RWPE2 (cell line): ENCODE data around the gene KIAA0930.

Experiments used
- ATAC-seq: fragments of 200-7000 bp; cut with Tn5 transposase; 3 replicates; pipeline ENCODE4 v1.9.1; 2021; ENCODE audit warnings: low read depth
- DNase-seq: peaks from one replicate; pipeline ENCODE4 v3.0.0-alpha.2; 2020; ENCODE audit warnings: low spot score
- H3K27ac ChIP-seq: fragments of 450-650 bp; 2 replicates; pipeline ENCODE4 v1.5.1; 2017; ENCODE audit warnings: mild to moderate bottlenecking; ENCODE audit not compliant: poor library complexity, severe bottlenecking
- H3K27me3 ChIP-seq: fragments of 250-450 bp; sonication (Bioruptor Pico); 2 replicates; pipeline ENCODE4 v1.5.1; 2021; ENCODE audit warnings: mild to moderate bottlenecking, moderate library complexity; ENCODE audit not compliant: insufficient read depth, poor library complexity, severe bottlenecking
- H3K36me3 ChIP-seq: fragments of 250-450 bp; sonication (Bioruptor Pico); 2 replicates; pipeline ENCODE4 v1.5.1; 2020; ENCODE audit warnings: low read depth, mild to moderate bottlenecking, moderate library complexity
- H3K4me1 ChIP-seq: fragments of 250-450 bp; sonication (Bioruptor Pico); 2 replicates; pipeline ENCODE4 v1.5.1; 2021; ENCODE audit warnings: mild to moderate bottlenecking, moderate library complexity; ENCODE audit not compliant: insufficient read depth, poor library complexity, severe bottlenecking
- H3K4me3 ChIP-seq: fragments of 250-450 bp; sonication (Bioruptor Pico); 2 replicates; pipeline ENCODE4 v1.5.1; 2021; ENCODE audit warnings: mild to moderate bottlenecking, moderate library complexity; ENCODE audit not compliant: severe bottlenecking
- H3K9me3 ChIP-seq: fragments of 250-450 bp; sonication (Bioruptor Pico); 2 replicates; pipeline ENCODE4 v1.5.1; 2021; ENCODE audit warnings: mild to moderate bottlenecking, moderate library complexity; ENCODE audit not compliant: severe bottlenecking
- TF ChIP-seq, protein P1 (sequence below): fragments of 450-650 bp; IDR thresholded peaks from one replicate; pipeline ENCODE4 v1.5.1; 2017; ENCODE audit warnings: mild to moderate bottlenecking, moderate library complexity; ENCODE audit not compliant: poor library complexity, severe bottlenecking

Gene KIAA0930

DNA sequence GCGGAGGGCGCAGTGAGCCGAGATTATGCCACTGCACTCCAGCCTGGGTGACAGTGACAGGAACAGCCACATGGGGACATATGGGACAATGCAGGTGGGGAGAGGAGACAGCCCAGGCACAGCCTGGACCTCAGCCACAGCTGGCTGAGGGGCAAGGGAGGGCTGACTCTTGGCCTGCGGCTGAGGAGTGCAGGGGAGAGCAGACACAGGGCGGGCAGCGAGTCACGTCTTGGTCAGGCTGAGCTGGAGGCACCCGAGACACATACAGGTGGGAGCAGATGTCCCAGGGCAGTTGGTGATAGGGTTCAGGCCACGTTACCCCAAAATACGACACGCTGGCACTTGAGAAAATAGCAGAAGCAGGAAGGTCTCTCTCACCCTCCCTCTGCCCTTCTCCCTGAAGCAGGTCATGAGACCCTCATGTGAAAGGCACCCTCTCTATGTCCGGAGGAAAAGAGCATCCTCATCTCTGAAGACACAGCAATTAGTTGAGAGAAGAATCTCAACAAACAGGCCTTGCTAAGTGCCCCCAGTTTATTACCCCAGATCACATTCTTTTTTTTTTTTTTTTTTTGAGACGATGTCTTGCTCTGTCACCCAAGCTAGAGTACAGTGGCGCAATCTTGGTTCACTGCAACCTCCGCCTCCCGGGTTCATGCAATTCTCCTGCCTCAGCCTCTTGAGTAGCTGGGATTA lies 10.5 kb downstream of the KIAA0930 start:
- 0 out of 2 replicates have a peak, but pooled peaks cover 5% of the 10 kb centered on the region for H3K36me3 ChIP-seq
- no peaks in the 10 kb centered on the region for H3K9me3 ChIP-seq
- peak overlapping the region; percentile 57 for H3K27ac ChIP-seq
- TF ChIP-seq, protein P1, sequence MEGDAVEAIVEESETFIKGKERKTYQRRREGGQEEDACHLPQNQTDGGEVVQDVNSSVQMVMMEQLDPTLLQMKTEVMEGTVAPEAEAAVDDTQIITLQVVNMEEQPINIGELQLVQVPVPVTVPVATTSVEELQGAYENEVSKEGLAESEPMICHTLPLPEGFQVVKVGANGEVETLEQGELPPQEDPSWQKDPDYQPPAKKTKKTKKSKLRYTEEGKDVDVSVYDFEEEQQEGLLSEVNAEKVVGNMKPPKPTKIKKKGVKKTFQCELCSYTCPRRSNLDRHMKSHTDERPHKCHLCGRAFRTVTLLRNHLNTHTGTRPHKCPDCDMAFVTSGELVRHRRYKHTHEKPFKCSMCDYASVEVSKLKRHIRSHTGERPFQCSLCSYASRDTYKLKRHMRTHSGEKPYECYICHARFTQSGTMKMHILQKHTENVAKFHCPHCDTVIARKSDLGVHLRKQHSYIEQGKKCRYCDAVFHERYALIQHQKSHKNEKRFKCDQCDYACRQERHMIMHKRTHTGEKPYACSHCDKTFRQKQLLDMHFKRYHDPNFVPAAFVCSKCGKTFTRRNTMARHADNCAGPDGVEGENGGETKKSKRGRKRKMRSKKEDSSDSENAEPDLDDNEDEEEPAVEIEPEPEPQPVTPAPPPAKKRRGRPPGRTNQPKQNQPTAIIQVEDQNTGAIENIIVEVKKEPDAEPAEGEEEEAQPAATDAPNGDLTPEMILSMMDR, result no peak
- no peaks in the 10 kb centered on the region for H3K27me3 ChIP-seq
- H3K4me3 ChIP-seq, result no peak overlapping the region
- no peak for DNase-seq
- no peak for ATAC-seq
- peaks cover 18% of the 10 kb centered on the region for H3K4me1 ChIP-seq

DNA sequence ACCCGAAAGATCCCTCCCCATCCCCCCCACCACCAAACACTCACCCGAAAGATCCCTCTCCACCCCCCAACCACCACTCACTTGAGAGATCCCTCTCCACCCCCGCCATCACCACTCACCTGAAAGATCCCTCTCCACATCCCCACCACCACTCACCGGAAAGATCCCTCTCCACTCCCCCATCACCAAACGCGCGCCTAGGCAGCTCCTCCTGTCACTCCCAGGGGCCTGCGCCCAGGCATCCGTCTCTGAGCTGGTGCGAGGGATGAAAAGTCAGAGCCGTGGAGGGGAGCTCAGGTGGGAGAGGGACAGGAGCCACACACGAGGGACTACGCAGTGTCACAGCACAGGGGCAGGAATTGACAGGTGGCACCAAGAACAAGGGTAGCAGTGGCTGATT lies 11.5 kb downstream of the KIAA0930 start:
- Histone ChIP-seq H3K9me3 (no peaks in the 10 kb centered on the region), H3K27ac (no peak overlapping the region), H3K36me3 (0 out of 2 replicates have a peak, but pooled peaks cover 5% of the 10 kb centered on the region), H3K4me1 (peaks cover 18% of the 10 kb centered on the region), H3K4me3 (no peak overlapping the region), H3K27me3 (no peaks in the 10 kb centered on the region)
- DNase-seq, result no peak
- ATAC-seq, result no peak
- TF ChIP-seq, protein P1, result no peak

DNA sequence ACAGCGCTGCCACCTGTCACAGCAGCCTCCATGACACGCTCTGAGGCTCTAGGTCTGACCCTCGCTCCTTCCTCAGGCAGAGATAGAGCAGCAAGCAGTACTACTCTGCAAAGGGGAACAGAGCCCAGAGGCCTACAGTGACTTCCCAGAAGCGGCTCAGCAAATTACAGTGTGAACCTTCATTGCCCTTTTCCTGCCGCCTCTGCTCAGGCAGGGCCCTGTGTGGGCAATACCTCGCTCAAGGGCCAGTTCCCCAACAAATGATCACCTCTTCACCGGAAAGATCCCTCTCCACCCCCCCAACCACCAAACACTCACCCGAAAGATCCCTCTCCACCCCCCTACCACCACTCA lies 12.3 kb downstream of the KIAA0930 start:
- Histone ChIP-seq H3K27me3 (no peaks in the 10 kb centered on the region), H3K36me3 (0 out of 2 replicates have a peak, but pooled peaks cover 5% of the 10 kb centered on the region), H3K27ac (no peak overlapping the region), H3K4me1 (peaks cover 18% of the 10 kb centered on the region), H3K9me3 (no peaks in the 10 kb centered on the region), H3K4me3 (no peak overlapping the region)
- DNase-seq, result no peak
- ATAC-seq, result no peak
- TF ChIP-seq, protein P1, result no peak

DNA sequence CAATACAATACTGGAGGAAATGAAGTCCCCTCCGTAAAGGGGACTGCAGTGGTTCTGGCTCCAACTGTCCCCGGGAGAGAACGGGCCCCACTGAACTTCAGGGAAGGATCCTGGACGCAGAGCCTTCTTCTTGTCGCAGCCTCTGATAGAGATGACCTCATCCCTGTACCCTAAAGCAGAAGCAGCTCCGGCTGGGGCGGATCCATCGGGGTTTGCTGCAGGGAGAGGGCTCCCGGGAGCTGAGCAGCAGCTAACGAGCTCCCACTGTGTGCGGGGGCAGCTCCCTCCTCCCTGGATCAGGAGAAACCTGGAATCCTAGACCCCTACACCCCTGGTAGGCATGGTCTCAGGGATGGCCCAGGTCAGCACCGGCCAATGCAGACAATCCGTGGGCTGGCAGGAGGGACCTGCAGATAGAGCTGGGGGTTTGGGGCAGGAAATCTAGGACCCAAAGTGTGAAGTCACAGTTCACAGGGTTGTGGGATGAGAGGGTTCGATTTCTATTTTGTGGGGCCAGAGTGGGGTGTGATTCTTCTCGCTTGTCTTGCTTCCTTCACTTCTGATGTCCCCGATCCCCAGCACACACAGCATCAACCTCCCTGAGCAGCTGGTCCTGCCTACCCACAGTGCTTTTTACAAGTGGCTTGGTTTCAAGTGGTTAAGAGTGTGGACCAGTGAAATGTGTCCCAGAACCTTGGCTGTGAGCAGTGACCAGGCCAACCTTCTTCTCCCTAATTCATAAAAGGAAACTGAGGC lies 12.9 kb downstream of the KIAA0930 start:
- Histone ChIP-seq H3K4me1 (peaks cover 18% of the 10 kb centered on the region), H3K9me3 (no peaks in the 10 kb centered on the region), H3K27ac (no peak overlapping the region), H3K36me3 (0 out of 2 replicates have a peak, but pooled peaks cover 5% of the 10 kb centered on the region), H3K27me3 (no peaks in the 10 kb centered on the region), H3K4me3 (no peak overlapping the region)
- DNase-seq (no peak), ATAC-seq (no peak)
- TF ChIP-seq, protein P1, result no peak
